ENCODE results near the gene FLT1.

FLT1 gene

DNA sequence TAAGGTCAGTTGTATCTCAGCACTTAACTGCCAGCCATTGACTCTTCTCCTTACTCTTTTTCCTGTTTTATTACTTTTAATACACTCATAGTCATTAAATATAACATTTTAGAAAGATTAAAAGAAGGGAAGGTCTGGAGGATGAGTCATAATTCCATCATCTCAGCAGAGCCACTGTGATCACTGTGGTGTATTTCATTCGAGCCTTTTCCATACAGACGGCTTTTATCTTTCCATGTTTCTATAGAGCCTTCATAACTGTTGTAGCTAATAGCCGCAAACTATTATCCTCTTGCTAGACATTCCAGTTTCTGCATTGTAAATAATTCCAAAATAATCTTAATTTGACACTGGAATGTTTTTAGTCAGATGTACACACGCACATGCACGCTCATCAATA lies 4.7 kb upstream of the FLT1 start:
- no peak overlapping the region for H3K27ac ChIP-seq (ENCODE audit: insufficient read depth, low read depth, low read length, poor library complexity, severe bottlenecking)
- no peak overlapping the region for H3K4me3 ChIP-seq (ENCODE audit: insufficient read depth, low read depth, low read length)
- peaks cover 41% of the 10 kb centered on the region for H3K27me3 ChIP-seq (ENCODE audit: control insufficient read depth, insufficient read depth, low read length, poor library complexity, severe bottlenecking)
- 92 to 93% methylated on average over 5 of the region's 5 CpGs for WGBS, 2 experiments
- no peaks in the 10 kb centered on the region for H3K4me1 ChIP-seq (ENCODE audit: control insufficient read depth, insufficient read depth, low read length)
- H3K36me3 ChIP-seq (ENCODE audit: control insufficient read depth, insufficient read depth, low read length): no peaks in the 10 kb centered on the region
- H3K9me3 ChIP-seq (ENCODE audit: control insufficient read depth, low read length): no peaks in the 10 kb centered on the region

GRCh38 chr13:28498481-28499115 lies 3.7 kb upstream of the FLT1 start:
- WGBS, 2 experiments: 88 to 92% methylated on average over 16 of the region's 16 CpGs
- no peak overlapping the region for H3K27ac ChIP-seq (ENCODE audit: insufficient read depth, low read depth, low read length, poor library complexity, severe bottlenecking)
- no peak overlapping the region for H3K4me3 ChIP-seq (ENCODE audit: insufficient read depth, low read depth, low read length)
- H3K9me3 ChIP-seq (ENCODE audit: control insufficient read depth, low read length): no peaks in the 10 kb centered on the region
- H3K27me3 ChIP-seq (ENCODE audit: control insufficient read depth, insufficient read depth, low read length, poor library complexity, severe bottlenecking): peaks cover 51% of the 10 kb centered on the region
- no peaks in the 10 kb centered on the region for H3K36me3 ChIP-seq (ENCODE audit: control insufficient read depth, insufficient read depth, low read length)
- H3K4me1 ChIP-seq (ENCODE audit: control insufficient read depth, insufficient read depth, low read length): peaks cover 6% of the 10 kb centered on the region

GRCh38 chr13:28497143-28497876 lies 2.4 kb upstream of the FLT1 start:
- Histone ChIP-seq H3K9me3 (ENCODE audit: control insufficient read depth, low read length) (no peaks in the 10 kb centered on the region), H3K27ac (ENCODE audit: insufficient read depth, low read depth, low read length, poor library complexity, severe bottlenecking) (no peak overlapping the region), H3K27me3 (ENCODE audit: control insufficient read depth, insufficient read depth, low read length, poor library complexity, severe bottlenecking) (peaks cover 64% of the 10 kb centered on the region), H3K4me3 (ENCODE audit: insufficient read depth, low read depth, low read length) (no peak overlapping the region), H3K4me1 (ENCODE audit: control insufficient read depth, insufficient read depth, low read length) (peaks cover 6% of the 10 kb centered on the region), H3K36me3 (ENCODE audit: control insufficient read depth, insufficient read depth, low read length) (no peaks in the 10 kb centered on the region)
- whole genome bisulfite sequencing, 2 experiments: 91 to 94% methylated on average over 2 to 4 of the region's 4 CpGs

DNA sequence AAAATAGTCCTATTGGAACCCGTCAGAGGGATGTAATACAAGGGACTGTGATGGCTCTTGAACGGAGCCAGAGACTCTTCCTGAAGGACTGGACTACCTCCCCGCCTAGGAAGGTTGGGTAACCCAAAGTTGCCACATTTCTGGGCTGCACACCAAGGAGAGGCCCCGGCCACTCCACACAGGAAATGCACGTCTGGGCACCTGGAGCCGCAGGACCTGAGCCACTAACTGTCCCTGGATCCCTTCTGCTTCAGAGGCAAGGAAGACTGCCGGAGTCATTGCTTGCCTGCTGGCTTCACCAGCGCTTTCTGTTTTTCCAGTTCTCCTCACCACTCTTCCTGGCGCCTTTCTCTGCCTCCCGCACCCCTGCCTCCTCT lies 1.2 kb upstream of the FLT1 start:
- Histone ChIP-seq H3K27me3 (ENCODE audit: control insufficient read depth, insufficient read depth, low read length, poor library complexity, severe bottlenecking) (peaks cover 74% of the 10 kb centered on the region), H3K4me3 (ENCODE audit: insufficient read depth, low read depth, low read length) (no peak overlapping the region), H3K4me1 (ENCODE audit: control insufficient read depth, insufficient read depth, low read length) (peaks cover 6% of the 10 kb centered on the region), H3K9me3 (ENCODE audit: control insufficient read depth, low read length) (no peaks in the 10 kb centered on the region), H3K27ac (ENCODE audit: insufficient read depth, low read depth, low read length, poor library complexity, severe bottlenecking) (no peak overlapping the region), H3K36me3 (ENCODE audit: control insufficient read depth, insufficient read depth, low read length) (no peaks in the 10 kb centered on the region)
- WGBS, 2 experiments: 51 to 58% methylated on average over 10 of the region's 10 CpGs

DNA sequence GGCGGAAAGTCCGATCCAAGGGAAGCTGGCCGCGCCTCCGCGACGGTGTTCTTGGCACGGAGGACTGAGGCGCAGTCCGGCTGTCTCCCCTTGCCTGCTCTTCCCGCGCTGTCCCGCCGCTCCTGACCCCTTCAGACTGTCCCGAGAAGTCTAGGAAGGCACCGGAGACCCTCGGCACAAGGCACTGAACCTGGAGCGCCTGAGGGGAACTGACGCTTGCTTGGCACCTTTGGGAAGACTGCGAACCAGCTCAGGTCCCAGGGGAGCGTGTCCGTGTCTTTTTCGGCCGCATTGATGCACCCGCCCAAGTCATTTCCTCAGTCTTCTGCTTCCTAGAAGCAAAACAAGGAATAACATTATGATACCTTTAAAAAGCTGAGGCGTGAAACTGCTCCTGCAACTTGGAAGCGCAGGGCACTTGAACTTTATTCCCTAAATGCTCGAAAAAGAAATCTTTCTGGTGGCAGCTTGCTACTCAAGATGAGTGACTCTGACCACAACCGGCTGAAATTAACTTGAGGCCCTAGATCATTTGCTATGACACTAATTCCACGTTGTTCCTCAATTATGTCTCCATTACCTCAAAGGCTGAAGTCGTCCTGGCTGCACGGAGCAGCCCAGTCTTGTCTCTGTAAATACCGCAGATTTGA lies 735 bp upstream of the FLT1 start:
- H3K27me3 ChIP-seq (ENCODE audit: control insufficient read depth, insufficient read depth, low read length, poor library complexity, severe bottlenecking): peaks cover 74% of the 10 kb centered on the region
- WGBS, 2 experiments: 7 to 8% methylated on average over 33 of the region's 33 CpGs
- peaks cover 6% of the 10 kb centered on the region for H3K4me1 ChIP-seq (ENCODE audit: control insufficient read depth, insufficient read depth, low read length)
- no peak overlapping the region for H3K27ac ChIP-seq (ENCODE audit: insufficient read depth, low read depth, low read length, poor library complexity, severe bottlenecking)
- peak overlapping the region; percentile 52 for H3K4me3 ChIP-seq (ENCODE audit: insufficient read depth, low read depth, low read length)
- H3K36me3 ChIP-seq (ENCODE audit: control insufficient read depth, insufficient read depth, low read length): no peaks in the 10 kb centered on the region
- no peaks in the 10 kb centered on the region for H3K9me3 ChIP-seq (ENCODE audit: control insufficient read depth, low read length)

- Histone ChIP-seq H3K27me3 (ENCODE audit: control insufficient read depth, insufficient read depth, low read length, poor library complexity, severe bottlenecking) (peaks cover 77% of the 10 kb centered on the region), H3K9me3 (ENCODE audit: control insufficient read depth, low read length) (no peaks in the 10 kb centered on the region), H3K36me3 (ENCODE audit: control insufficient read depth, insufficient read depth, low read length) (no peaks in the 10 kb centered on the region), H3K4me1 (ENCODE audit: control insufficient read depth, insufficient read depth, low read length) (peaks cover 6% of the 10 kb centered on the region), H3K27ac (ENCODE audit: insufficient read depth, low read depth, low read length, poor library complexity, severe bottlenecking) (no peak overlapping the region), H3K4me3 (ENCODE audit: insufficient read depth, low read depth, low read length) (peak overlapping the region; percentile 52)
- WGBS, 2 experiments: 0 to 1% methylated on average over 30 of the region's 30 CpGs
Observed at GRCh38 chr13:28494504-28494777, 487 bp downstream of the FLT1 start.

- H3K36me3 ChIP-seq (ENCODE audit: control insufficient read depth, insufficient read depth, low read length): no peaks in the 10 kb centered on the region
- H3K27me3 ChIP-seq (ENCODE audit: control insufficient read depth, insufficient read depth, low read length, poor library complexity, severe bottlenecking): peaks cover 77% of the 10 kb centered on the region
- WGBS, 2 experiments: 0% methylated on average over 60 of the region's 60 CpGs
- no peak overlapping the region for H3K27ac ChIP-seq (ENCODE audit: insufficient read depth, low read depth, low read length, poor library complexity, severe bottlenecking)
- no peaks in the 10 kb centered on the region for H3K9me3 ChIP-seq (ENCODE audit: control insufficient read depth, low read length)
- peak overlapping the region; percentile 52 for H3K4me3 ChIP-seq (ENCODE audit: insufficient read depth, low read depth, low read length)
- peaks cover 6% of the 10 kb centered on the region for H3K4me1 ChIP-seq (ENCODE audit: control insufficient read depth, insufficient read depth, low read length)
Observed at GRCh38 chr13:28493740-28494503, 1.0 kb downstream of the FLT1 start.

- Histone ChIP-seq H3K9me3 (ENCODE audit: control insufficient read depth, low read length) (no peaks in the 10 kb centered on the region), H3K4me1 (ENCODE audit: control insufficient read depth, insufficient read depth, low read length) (peaks cover 6% of the 10 kb centered on the region), H3K27me3 (ENCODE audit: control insufficient read depth, insufficient read depth, low read length, poor library complexity, severe bottlenecking) (peaks cover 68% of the 10 kb centered on the region), H3K36me3 (ENCODE audit: control insufficient read depth, insufficient read depth, low read length) (no peaks in the 10 kb centered on the region), H3K4me3 (ENCODE audit: insufficient read depth, low read depth, low read length) (no peak overlapping the region), H3K27ac (ENCODE audit: insufficient read depth, low read depth, low read length, poor library complexity, severe bottlenecking) (no peak overlapping the region)
- WGBS, 2 experiments: 15 to 16% methylated on average over 6 to 7 of the region's 10 CpGs
Observed at GRCh38 chr13:28492569-28493367, 2.2 kb downstream of the FLT1 start.

DNA sequence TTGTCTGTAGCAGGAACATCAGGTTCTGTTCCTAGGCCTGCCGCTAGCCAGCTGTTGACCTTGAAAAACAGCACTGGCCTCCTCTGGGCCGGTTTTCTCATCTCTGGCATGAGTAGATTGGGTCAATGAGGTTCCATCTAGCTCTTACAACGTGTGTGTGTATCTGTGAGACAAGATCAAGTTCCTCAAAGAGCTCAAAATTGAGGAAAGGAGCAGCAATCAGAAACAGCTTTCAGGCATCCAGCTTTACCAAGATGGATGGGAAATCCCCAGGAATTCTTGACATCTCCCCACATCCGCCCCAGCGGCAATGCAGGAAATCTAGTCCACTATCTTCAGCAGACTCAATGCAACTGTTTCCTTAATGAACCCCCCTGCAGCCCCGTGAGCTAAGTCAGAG lies 4.9 kb downstream of the FLT1 start:
- Histone ChIP-seq H3K27ac (ENCODE audit: insufficient read depth, low read depth, low read length, poor library complexity, severe bottlenecking) (no peak overlapping the region), H3K4me3 (ENCODE audit: insufficient read depth, low read depth, low read length) (no peak overlapping the region)

More for the DNA sequence above, 4.9 kb downstream of the FLT1 start:
- H3K36me3 ChIP-seq (ENCODE audit: control insufficient read depth, insufficient read depth, low read length): no peaks in the 10 kb centered on the region
- peaks cover 41% of the 10 kb centered on the region for H3K27me3 ChIP-seq (ENCODE audit: control insufficient read depth, insufficient read depth, low read length, poor library complexity, severe bottlenecking)
- WGBS, 2 experiments: 80 to 83% methylated on average over 6 of the region's 6 CpGs
- no peaks in the 10 kb centered on the region for H3K9me3 ChIP-seq (ENCODE audit: control insufficient read depth, low read length)
- peaks cover 6% of the 10 kb centered on the region for H3K4me1 ChIP-seq (ENCODE audit: control insufficient read depth, insufficient read depth, low read length)

All from ectodermal cell (in vitro differentiated cells).